Lower leg skin (tissue), 4 donors: ENCODE measurements around the gene CYTH2. TPM values are rescaled to one million over a fixed set of nuclear protein-coding genes. Genes with fewer than 3 reads are reported as not detected.

Experiments
- DNase-seq, 2 donors: peaks; one replicate each; pipeline ENCODE4 v3.0.0-alpha.2; 2019; ENCODE audit warnings: low spot score in 2 of 2
- H3K4me3 ChIP-seq: fragments of 200-600 bp; sonication (generic); 2 replicates; pipeline ENCODE4 v1.5.1; 2017; ENCODE audit warnings: mild to moderate bottlenecking, low read depth; ENCODE audit not compliant: poor library complexity, severe bottlenecking
- POLR2A ChIP-seq, 2 donors: fragments of 450-650 bp; IDR thresholded peaks; one replicate each; pipeline ENCODE4 v1.6.1; 2016 to 2017; ENCODE audit warnings: antibody characterized with exemption in 2 of 2, mild to moderate bottlenecking in 1 of 2, moderate library complexity in 1 of 2
- WGBS, 2 donors: methylation state at CpG; one replicate each; pipeline ENCODE4 v1.1.5; 2018; 5-methylcytosine and 5-hydroxymethylcytosine counted together
- intact Hi-C: fragments of 100-400 bp; cut with DNase I; formaldehyde crosslinking; loops from one replicate; pipeline ENCODE4 v1.15.0; 2023; ENCODE audit warnings: low total_unique reads
- total RNA-seq, 4 donors: library from RNA; depleted of rRNA; stranded (reverse); fragments of >200 nt; gene quantifications; one replicate each; pipeline ENCODE4 v1.1.0, GENCODE V29; 2016
- TF ChIP-seq, protein P1 (sequence below), 3 donors: fragments of 450-650 bp; IDR thresholded peaks; one replicate each; pipeline ENCODE4 v1.5.1; 2016; ENCODE audit warnings: antibody characterized with exemption in 3 of 3, mild to moderate bottlenecking in 3 of 3, moderate library complexity in 2 of 3

The CYTH2 gene
- total RNA-seq, 4 donors from 2014 or later = 67.7 to 162 (median 78.2) TPM

DNA sequence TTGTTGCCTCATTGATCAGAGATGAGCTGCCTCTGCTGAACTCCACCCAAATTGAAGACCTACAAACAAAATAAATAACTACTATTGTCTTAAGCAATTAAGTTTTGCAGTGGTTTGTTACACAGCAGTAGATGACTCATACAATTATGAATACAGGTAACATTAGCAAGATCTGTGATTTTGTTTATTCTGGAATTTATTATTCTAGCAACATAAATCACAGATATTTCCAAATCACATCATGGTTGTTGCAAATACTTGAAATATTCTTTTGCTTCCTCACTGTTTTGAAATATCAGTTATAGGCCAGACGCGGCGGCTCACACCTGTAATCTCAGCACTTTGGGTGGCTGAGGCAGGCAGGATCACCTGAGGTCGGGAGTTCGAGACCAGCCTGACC, 55.6 kb downstream of the CYTH2 start:
- H3K4me3 ChIP-seq = no peak overlapping the region
- intact Hi-C loops = no loop called here
- no peak for DNase-seq
- WGBS, 2 donors = 91 to 96% methylated on average over 5 of the region's 5 CpGs
- TF ChIP-seq, protein P1, sequence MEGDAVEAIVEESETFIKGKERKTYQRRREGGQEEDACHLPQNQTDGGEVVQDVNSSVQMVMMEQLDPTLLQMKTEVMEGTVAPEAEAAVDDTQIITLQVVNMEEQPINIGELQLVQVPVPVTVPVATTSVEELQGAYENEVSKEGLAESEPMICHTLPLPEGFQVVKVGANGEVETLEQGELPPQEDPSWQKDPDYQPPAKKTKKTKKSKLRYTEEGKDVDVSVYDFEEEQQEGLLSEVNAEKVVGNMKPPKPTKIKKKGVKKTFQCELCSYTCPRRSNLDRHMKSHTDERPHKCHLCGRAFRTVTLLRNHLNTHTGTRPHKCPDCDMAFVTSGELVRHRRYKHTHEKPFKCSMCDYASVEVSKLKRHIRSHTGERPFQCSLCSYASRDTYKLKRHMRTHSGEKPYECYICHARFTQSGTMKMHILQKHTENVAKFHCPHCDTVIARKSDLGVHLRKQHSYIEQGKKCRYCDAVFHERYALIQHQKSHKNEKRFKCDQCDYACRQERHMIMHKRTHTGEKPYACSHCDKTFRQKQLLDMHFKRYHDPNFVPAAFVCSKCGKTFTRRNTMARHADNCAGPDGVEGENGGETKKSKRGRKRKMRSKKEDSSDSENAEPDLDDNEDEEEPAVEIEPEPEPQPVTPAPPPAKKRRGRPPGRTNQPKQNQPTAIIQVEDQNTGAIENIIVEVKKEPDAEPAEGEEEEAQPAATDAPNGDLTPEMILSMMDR (IDR thresholded peaks at IDR 0.05) = no peak
- no peak for TF ChIP-seq POLR2A (IDR thresholded peaks at IDR 0.05)

DNA sequence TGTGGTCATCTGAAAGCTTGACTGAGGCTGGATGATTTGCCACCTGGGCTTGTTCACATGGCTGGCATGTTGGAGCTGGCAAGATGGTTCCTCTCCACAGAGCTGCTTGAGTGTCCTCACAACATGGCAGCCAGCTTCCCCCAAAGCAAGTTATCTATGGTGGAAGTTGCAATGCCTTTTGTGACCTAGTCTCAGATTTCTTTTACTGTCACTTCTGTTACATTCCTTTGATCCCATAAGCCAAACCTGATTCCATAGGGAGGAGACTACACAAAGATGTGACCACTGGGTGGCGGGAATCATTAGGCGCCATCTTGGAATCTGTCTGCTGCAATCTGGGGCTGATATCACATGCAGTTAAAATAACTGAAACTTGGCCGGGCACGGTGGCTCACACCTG, 60.0 kb downstream of the CYTH2 start:
- intact Hi-C loops = no loop called here
- 96 to 98% methylated on average over 4 of the region's 4 CpGs for WGBS, 2 donors

DNA sequence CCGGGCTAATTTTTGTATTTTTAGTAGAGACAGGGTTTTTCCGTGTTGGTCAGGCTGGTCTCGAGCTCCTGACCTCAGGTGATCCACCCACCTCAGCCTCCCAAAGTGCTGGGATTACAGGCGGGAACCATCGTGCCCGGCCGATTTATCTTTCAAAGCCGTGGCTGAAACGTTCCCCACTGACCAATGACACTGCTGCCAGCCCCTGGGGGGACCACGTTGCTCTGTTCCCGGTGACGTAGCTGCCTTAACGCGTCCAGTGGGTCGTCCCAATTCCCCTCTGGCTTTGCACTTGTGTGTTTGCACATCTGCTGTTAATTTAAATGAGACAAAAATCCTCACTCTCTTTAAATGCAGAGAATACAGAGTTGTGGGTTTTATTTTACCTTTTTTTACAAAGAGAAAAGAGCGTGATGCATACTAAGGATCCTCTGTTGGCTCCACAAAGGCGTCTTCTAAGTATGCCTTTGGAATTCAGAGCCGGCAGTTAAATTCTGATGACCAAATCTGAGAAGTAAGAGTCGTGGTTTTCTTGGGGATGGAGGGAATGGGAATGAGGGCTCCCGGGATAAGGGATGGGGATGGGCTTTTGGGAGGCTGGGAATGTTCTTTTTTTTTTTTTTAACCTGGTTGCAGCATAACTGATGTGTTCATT, 61.0 kb downstream of the CYTH2 start:
- no peak for TF ChIP-seq POLR2A (IDR thresholded peaks at IDR 0.05)
- intact Hi-C loops = no loop called here
- H3K4me3 ChIP-seq = no peak overlapping the region
- WGBS, 2 donors = 47 to 50% methylated on average over 18 to 20 of the region's 20 CpGs
- DNase-seq = no peak

More for the DNA sequence above, 60.0 kb downstream of the CYTH2 start:
- no peak for DNase-seq
- TF ChIP-seq, protein P1 (IDR thresholded peaks at IDR 0.05) = no peak
- TF ChIP-seq POLR2A (IDR thresholded peaks at IDR 0.05) = no peak
- H3K4me3 ChIP-seq = no peak overlapping the region

DNA sequence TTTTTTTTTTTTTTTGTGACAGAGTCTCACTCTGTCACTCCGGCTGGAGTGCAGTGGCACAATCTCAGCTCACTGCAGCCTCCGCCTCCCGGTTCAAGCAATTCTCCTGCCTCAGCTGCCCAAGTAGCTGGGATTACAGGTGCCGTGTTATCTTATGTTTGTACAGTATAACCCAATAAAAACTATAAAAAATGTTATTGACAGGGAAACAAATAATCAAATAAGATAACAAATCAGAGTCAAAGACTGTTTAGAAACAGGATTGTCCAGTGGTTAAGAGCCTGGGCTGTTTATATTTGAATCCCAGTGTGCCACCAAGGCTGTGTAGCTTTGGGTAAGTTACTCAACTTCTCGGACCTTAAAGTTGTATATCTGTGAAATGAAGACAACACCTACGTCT, 61.6 kb downstream of the CYTH2 start:
- no peak overlapping the region for H3K4me3 ChIP-seq
- intact Hi-C loops = no loop called here
- TF ChIP-seq POLR2A (IDR thresholded peaks at IDR 0.05) = no peak
- TF ChIP-seq, protein P1 (IDR thresholded peaks at IDR 0.05) = no peak
- WGBS, 2 donors = 62 to 71% methylated on average over 6 of the region's 6 CpGs
- no peak for DNase-seq

Other genes with a start within 250 kb of the CYTH2 start
- 10 to 100 TPM in 3 of 4 donors, 1 to 10 TPM in 1; 9.3 to 14.1 (median 11.1) TPM for gene CARD8, start 213.5 kb upstream of the CYTH2 start, total RNA-seq
- gene ZNF114, start 199.3 kb upstream of the CYTH2 start, total RNA-seq = under 1 TPM in 3 of 4 donors, not detected in 1; 0.15 to 0.81 (median 0.62) TPM
- 10 to 100 TPM; 11.5 to 29.3 (median 14.7) TPM for gene EMP3, start 143.8 kb upstream of the CYTH2 start, total RNA-seq
- gene TMEM143, start 105.4 kb upstream of the CYTH2 start, total RNA-seq = 10 to 100 TPM in 1 of 4 donors, 1 to 10 TPM in 3; 6.7 to 21.0 (median 8.7) TPM
- gene SYNGR4, start 105.0 kb upstream of the CYTH2 start, total RNA-seq = not detected
- 10 to 100 TPM; 71.3 to 99.6 (median 80.3) TPM for gene KDELR1, start 77.8 kb upstream of the CYTH2 start, total RNA-seq
- under 1 TPM; 0.17 to 0.47 (median 0.42) TPM for gene GRIN2D, start 75.7 kb upstream of the CYTH2 start, total RNA-seq
- gene GRWD1, start 23.4 kb upstream of the CYTH2 start, total RNA-seq = 10 to 100 TPM; 33.3 to 44.4 (median 39.3) TPM
- gene KCNJ14, start 13.8 kb upstream of the CYTH2 start, total RNA-seq = 1 to 10 TPM in 3 of 4 donors, under 1 TPM in 1; 0.86 to 4.7 (median 1.4) TPM
- 1 to 10 TPM; 5.3 to 6.7 (median 5.8) TPM for gene LMTK3, start 42.5 kb downstream of the CYTH2 start, total RNA-seq
- 100 to 1,000 TPM; 119 to 191 (median 166) TPM for gene SULT2B1, start 82.8 kb downstream of the CYTH2 start, total RNA-seq
- gene SPACA4, start 137.4 kb downstream of the CYTH2 start, total RNA-seq = 1 to 10 TPM in 2 of 4 donors, not detected in 2; 1.7 to 2.1 TPM
- gene FAM83E, start 145.7 kb downstream of the CYTH2 start, total RNA-seq = 1 to 10 TPM in 2 of 4 donors, under 1 TPM in 2; 0.53 to 8.2 (median 3.8) TPM
- 1,000 to 10,000 TPM; 3,252 to 5,828 (median 3,870) TPM for gene RPL18, start 149.8 kb downstream of the CYTH2 start, total RNA-seq
- gene SPHK2, start 150.1 kb downstream of the CYTH2 start, total RNA-seq = 1 to 10 TPM; 2.2 to 8.8 (median 6.1) TPM
- gene DBP, start 168.0 kb downstream of the CYTH2 start, total RNA-seq = 10 to 100 TPM; 21.1 to 41.6 (median 24.8) TPM
- gene CA11, start 176.8 kb downstream of the CYTH2 start, total RNA-seq = 10 to 100 TPM in 3 of 4 donors, 1 to 10 TPM in 1; 7.3 to 37.5 (median 10.3) TPM
- gene NTN5, start 203.6 kb downstream of the CYTH2 start, total RNA-seq = 1 to 10 TPM in 1 of 4 donors, under 1 TPM in 2, not detected in 1; 0.47 to 1.9 (median 0.58) TPM
- 10 to 100 TPM in 3 of 4 donors, 1 to 10 TPM in 1; 8.5 to 14.9 (median 11.5) TPM for gene FUT2, start 226.6 kb downstream of the CYTH2 start, total RNA-seq